SK-N-SH treated with all-trans-retinoic acid at 6 μM for 48 hours (cell line): Measurements from ENCODE around the gene WFDC1.

ENCODE experiments used
- ESRRG ChIP-seq: fragments of 250-450 bp; sonication (Bioruptor Pico); IDR thresholded peaks from 2 replicates; pipeline ENCODE4 v1.6.1; 2021; ENCODE audit warnings: mild to moderate bottlenecking
- GLIS3 ChIP-seq: fragments of 250-450 bp; sonication (Bioruptor Pico); IDR thresholded peaks from 2 replicates; pipeline ENCODE4 v1.5.0; 2020; ENCODE audit warnings: mild to moderate bottlenecking, moderate library complexity
- ZC3H10 ChIP-seq: fragments of 250-450 bp; sonication (Bioruptor Pico); IDR thresholded peaks from 2 replicates; pipeline ENCODE4 v1.5.1; 2021; ENCODE audit warnings: mild to moderate bottlenecking, moderate library complexity
- ZFP30 ChIP-seq: fragments of 450-650 bp; formaldehyde crosslinking; IDR thresholded peaks from 2 replicates; pipeline ENCODE4 v1.5.0; 2022; ENCODE audit warnings: mild to moderate bottlenecking, moderate library complexity
- ZNF70 ChIP-seq: fragments of 450-650 bp; formaldehyde crosslinking; IDR thresholded peaks from 2 replicates; pipeline ENCODE4 v1.5.0; 2020; ENCODE audit warnings: mild to moderate bottlenecking, moderate library complexity
- TF ChIP-seq, protein P1 (sequence below): fragments of 250-450 bp; sonication (Bioruptor Pico); IDR thresholded peaks from 2 replicates; pipeline ENCODE4 v1.5.1; 2020; ENCODE audit warnings: low read depth, mild to moderate bottlenecking, moderate library complexity
- TF ChIP-seq, protein P2 (sequence below): fragments of 250-450 bp; sonication (Bioruptor Pico); IDR thresholded peaks from 2 replicates; pipeline ENCODE4 v1.5.0; 2020; ENCODE audit warnings: mild to moderate bottlenecking, moderate library complexity

DNA sequence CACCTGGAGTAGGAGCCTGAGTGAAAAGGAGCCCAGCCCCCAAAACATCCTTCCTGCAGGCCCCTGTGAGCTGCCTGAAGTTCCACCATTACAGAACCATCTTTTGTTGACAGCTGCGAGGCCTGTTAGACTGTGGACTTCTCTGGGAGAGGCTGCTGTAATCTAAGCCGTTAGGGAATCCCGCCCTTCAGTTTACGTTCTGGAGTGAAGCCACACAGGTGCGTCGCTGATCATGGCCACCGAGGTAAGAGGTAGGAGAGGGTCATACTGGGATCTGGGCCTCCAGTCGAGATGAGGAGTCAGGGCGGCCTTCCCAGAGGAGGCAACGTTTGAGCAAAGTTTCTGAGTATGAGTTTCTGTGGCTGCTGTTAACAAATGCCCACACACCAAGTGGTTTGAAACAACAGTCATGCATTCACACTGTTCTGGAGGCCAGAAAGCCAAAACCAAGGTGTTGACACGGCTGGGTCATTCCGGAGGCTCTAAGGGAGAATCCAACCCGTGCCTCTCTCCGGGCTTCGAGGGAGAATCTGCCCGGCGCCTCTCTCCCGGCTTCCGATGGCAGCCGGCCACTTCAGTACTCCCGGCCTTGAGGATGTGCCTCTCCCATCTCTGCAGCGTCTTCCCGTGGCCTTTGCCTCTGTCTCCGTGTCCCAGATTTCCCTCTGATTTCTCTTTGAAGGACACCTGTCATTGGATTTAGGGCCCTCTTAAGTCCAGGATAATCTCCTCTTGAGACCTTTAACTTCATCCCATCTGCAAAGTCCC is 47.0 kb downstream of the WFDC1 start:
- TF ChIP-seq ESRRG = no peak
- TF ChIP-seq, protein P1, sequence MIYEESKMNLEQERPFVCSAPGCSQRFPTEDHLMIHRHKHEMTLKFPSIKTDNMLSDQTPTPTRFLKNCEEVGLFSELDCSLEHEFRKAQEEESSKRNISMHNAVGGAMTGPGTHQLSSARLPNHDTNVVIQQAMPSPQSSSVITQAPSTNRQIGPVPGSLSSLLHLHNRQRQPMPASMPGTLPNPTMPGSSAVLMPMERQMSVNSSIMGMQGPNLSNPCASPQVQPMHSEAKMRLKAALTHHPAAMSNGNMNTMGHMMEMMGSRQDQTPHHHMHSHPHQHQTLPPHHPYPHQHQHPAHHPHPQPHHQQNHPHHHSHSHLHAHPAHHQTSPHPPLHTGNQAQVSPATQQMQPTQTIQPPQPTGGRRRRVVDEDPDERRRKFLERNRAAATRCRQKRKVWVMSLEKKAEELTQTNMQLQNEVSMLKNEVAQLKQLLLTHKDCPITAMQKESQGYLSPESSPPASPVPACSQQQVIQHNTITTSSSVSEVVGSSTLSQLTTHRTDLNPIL = no peak
- TF ChIP-seq, protein P2, sequence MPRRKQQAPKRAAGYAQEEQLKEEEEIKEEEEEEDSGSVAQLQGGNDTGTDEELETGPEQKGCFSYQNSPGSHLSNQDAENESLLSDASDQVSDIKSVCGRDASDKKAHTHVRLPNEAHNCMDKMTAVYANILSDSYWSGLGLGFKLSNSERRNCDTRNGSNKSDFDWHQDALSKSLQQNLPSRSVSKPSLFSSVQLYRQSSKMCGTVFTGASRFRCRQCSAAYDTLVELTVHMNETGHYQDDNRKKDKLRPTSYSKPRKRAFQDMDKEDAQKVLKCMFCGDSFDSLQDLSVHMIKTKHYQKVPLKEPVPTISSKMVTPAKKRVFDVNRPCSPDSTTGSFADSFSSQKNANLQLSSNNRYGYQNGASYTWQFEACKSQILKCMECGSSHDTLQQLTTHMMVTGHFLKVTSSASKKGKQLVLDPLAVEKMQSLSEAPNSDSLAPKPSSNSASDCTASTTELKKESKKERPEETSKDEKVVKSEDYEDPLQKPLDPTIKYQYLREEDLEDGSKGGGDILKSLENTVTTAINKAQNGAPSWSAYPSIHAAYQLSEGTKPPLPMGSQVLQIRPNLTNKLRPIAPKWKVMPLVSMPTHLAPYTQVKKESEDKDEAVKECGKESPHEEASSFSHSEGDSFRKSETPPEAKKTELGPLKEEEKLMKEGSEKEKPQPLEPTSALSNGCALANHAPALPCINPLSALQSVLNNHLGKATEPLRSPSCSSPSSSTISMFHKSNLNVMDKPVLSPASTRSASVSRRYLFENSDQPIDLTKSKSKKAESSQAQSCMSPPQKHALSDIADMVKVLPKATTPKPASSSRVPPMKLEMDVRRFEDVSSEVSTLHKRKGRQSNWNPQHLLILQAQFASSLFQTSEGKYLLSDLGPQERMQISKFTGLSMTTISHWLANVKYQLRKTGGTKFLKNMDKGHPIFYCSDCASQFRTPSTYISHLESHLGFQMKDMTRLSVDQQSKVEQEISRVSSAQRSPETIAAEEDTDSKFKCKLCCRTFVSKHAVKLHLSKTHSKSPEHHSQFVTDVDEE (CRISPR knock-in tag) = no peak
- TF ChIP-seq ZFP30 (CRISPR knock-in tag) = no peak
- no peak for TF ChIP-seq ZC3H10 (CRISPR knock-in tag)
- no peak for TF ChIP-seq GLIS3
- no peak for TF ChIP-seq ZNF70 (CRISPR knock-in tag)
